Fibroblast of lung (primary cell): ENCODE data around the gene TCFL5.

Experiments
- CTCF ChIP-seq, 2 donors: IDR thresholded peaks in 1 of 2; conservative IDR thresholded peaks in 1 of 2; 1 replicate in 1 of 2; 2 replicates in 1 of 2; pipeline ENCODE4 v1.5.1; 2011 to 2012; ENCODE audit warnings: low read length in 2 of 2, control low read depth in 1 of 2, inconsistent platforms in 1 of 2, low read depth in 1 of 2, mild to moderate bottlenecking in 1 of 2
- EZH2 ChIP-seq: IDR thresholded peaks from 2 replicates; pipeline ENCODE4 v1.5.1; 2012; ENCODE audit warnings: low read length, control low read depth, mild to moderate bottlenecking; ENCODE audit errors: missing control alignments

- TF ChIP-seq CTCF (conservative IDR thresholded peaks at IDR 0.05 in 1 of 2, IDR thresholded peaks at IDR 0.05 in 1 of 2; ENCODE audit: low read depth in 1 of 2, low read length in 2 of 2) (no peak), EZH2 (no peak)
These were observed 27.3 kb upstream of the TCFL5 start for GRCh38 chr20:62888910-62889309.
